Activated naive CD8-positive, alpha-beta T cell treated with anti-CD3 and anti-CD28 coated beads for 36 hours (primary cell): Measurements from ENCODE around the gene ASCC1. TPM values are rescaled to one million over a fixed set of nuclear protein-coding genes. Genes with fewer than 3 reads are reported as not detected.
"Not testable (repeated sequence)": the region's sequence is repeated elsewhere in the genome, so short reads cannot be mapped to it uniquely, and the experiment has no call there.

ENCODE experiments used
- DNase-seq: peaks from one replicate; pipeline ENCODE4 v3.0.0; 2021
- H3K27ac Mint-ChIP-seq: one replicate; pipeline ENCODE4 v1.8.0; 2022; ENCODE audit warnings: mild to moderate bottlenecking, moderate library complexity, mixed read lengths
- H3K27me3 Mint-ChIP-seq: one replicate; pipeline ENCODE4 v1.8.0; 2022; ENCODE audit warnings: mild to moderate bottlenecking, mixed read lengths
- H3K36me3 Mint-ChIP-seq: one replicate; pipeline ENCODE4 v1.8.0; 2021; ENCODE audit warnings: mild to moderate bottlenecking, mixed read lengths
- H3K4me1 Mint-ChIP-seq: one replicate; pipeline ENCODE4 v1.8.0; 2021; ENCODE audit warnings: mixed read lengths
- H3K4me3 Mint-ChIP-seq: one replicate; pipeline ENCODE4 v1.8.0; 2022; ENCODE audit warnings: mild to moderate bottlenecking, moderate library complexity, mixed read lengths
- H3K9me3 Mint-ChIP-seq: one replicate; pipeline ENCODE4 v1.8.0; 2022; ENCODE audit warnings: mixed read lengths
- total RNA-seq, 2 experiments: library from RNA; stranded (reverse); gene quantifications; one replicate each; pipeline ENCODE4 v1.2.3, GENCODE V29; 2021

ASCC1 gene
- total RNA-seq, 2 experiments from 2014 or later: 57.3 to 57.7 TPM

GRCh38 chr10:72174297-72174662 is 41.8 kb downstream of the ASCC1 start:
- Mint-ChIP-seq H3K4me3 (no peak overlapping the region), H3K27ac (no peak overlapping the region), H3K27me3 (no peaks in the 10 kb centered on the region), H3K9me3 (no peaks in the 10 kb centered on the region), H3K4me1 (peaks cover 4% of the 10 kb centered on the region), H3K36me3 (peaks cover 9% of the 10 kb centered on the region)
- DNase-seq: no peak

- no peaks in the 10 kb centered on the region for H3K9me3 Mint-ChIP-seq
- no peak overlapping the region for H3K4me3 Mint-ChIP-seq
- H3K27ac Mint-ChIP-seq: no peak overlapping the region
- DNase-seq: no peak
- peaks cover 7% of the 10 kb centered on the region for H3K36me3 Mint-ChIP-seq
- no peaks in the 10 kb centered on the region for H3K27me3 Mint-ChIP-seq
- H3K4me1 Mint-ChIP-seq: peaks cover 4% of the 10 kb centered on the region
Measured at GRCh38 chr10:72173619-72174296, 42.3 kb downstream of the ASCC1 start.

- Mint-ChIP-seq H3K27me3 (no peaks in the 10 kb centered on the region), H3K27ac (no peak overlapping the region)
- DNase-seq: no peak
Measured at GRCh38 chr10:72173262-72173618, 42.8 kb downstream of the ASCC1 start.

GRCh38 chr10:72171175-72171630 is 44.9 kb downstream of the ASCC1 start:
- peaks cover 4% of the 10 kb centered on the region for H3K4me1 Mint-ChIP-seq
- H3K4me3 Mint-ChIP-seq: no peak overlapping the region
- peaks cover 7% of the 10 kb centered on the region for H3K36me3 Mint-ChIP-seq
- H3K27ac Mint-ChIP-seq: no peak overlapping the region
- H3K9me3 Mint-ChIP-seq: no peaks in the 10 kb centered on the region
- no peaks in the 10 kb centered on the region for H3K27me3 Mint-ChIP-seq
- DNase-seq: no peak

More at GRCh38 chr10:72173262-72173618, 42.8 kb downstream of the ASCC1 start:
- no peak overlapping the region for H3K4me3 Mint-ChIP-seq
- H3K36me3 Mint-ChIP-seq: peaks cover 7% of the 10 kb centered on the region
- H3K4me1 Mint-ChIP-seq: peaks cover 4% of the 10 kb centered on the region
- no peaks in the 10 kb centered on the region for H3K9me3 Mint-ChIP-seq

- H3K36me3 Mint-ChIP-seq: peaks cover 7% of the 10 kb centered on the region
- H3K4me1 Mint-ChIP-seq: peaks cover 4% of the 10 kb centered on the region
- no peak overlapping the region for H3K4me3 Mint-ChIP-seq
- H3K27ac Mint-ChIP-seq: no peak overlapping the region
- no peak for DNase-seq
- H3K9me3 Mint-ChIP-seq: no peaks in the 10 kb centered on the region
- no peaks in the 10 kb centered on the region for H3K27me3 Mint-ChIP-seq
Measured at GRCh38 chr10:72170733-72171132, 45.3 kb downstream of the ASCC1 start.

- H3K27ac Mint-ChIP-seq: no peak overlapping the region
- H3K27me3 Mint-ChIP-seq: no peaks in the 10 kb centered on the region
- DNase-seq: no peak
- H3K4me3 Mint-ChIP-seq: no peak overlapping the region
- peaks cover 7% of the 10 kb centered on the region for H3K4me1 Mint-ChIP-seq
- H3K36me3 Mint-ChIP-seq: peaks cover 8% of the 10 kb centered on the region
- no peaks in the 10 kb centered on the region for H3K9me3 Mint-ChIP-seq
Measured at GRCh38 chr10:72170263-72170662, 45.8 kb downstream of the ASCC1 start.

- Mint-ChIP-seq H3K4me3 (no peak overlapping the region), H3K36me3 (peaks cover 16% of the 10 kb centered on the region), H3K9me3 (no peaks in the 10 kb centered on the region), H3K27me3 (no peaks in the 10 kb centered on the region), H3K4me1 (peaks cover 22% of the 10 kb centered on the region), H3K27ac (no peak overlapping the region)
- no peak for DNase-seq
Measured at GRCh38 chr10:72167118-72167517, 49.0 kb downstream of the ASCC1 start.

GRCh38 chr10:72164617-72165016 is 51.5 kb downstream of the ASCC1 start:
- Mint-ChIP-seq H3K4me1 (peaks cover 24% of the 10 kb centered on the region), H3K27ac (no peak overlapping the region), H3K9me3 (no peaks in the 10 kb centered on the region), H3K36me3 (peaks cover 19% of the 10 kb centered on the region), H3K27me3 (no peaks in the 10 kb centered on the region), H3K4me3 (no peak overlapping the region)
- DNase-seq: no peak

- Mint-ChIP-seq H3K9me3 (no peaks in the 10 kb centered on the region), H3K36me3 (peaks cover 23% of the 10 kb centered on the region), H3K4me1 (peaks cover 24% of the 10 kb centered on the region), H3K4me3 (no peak overlapping the region), H3K27ac (peak overlapping the region; percentile 52), H3K27me3 (no peaks in the 10 kb centered on the region)
- peak; percentile 7 for DNase-seq
Measured at GRCh38 chr10:72162978-72163377, 53.1 kb downstream of the ASCC1 start.

GRCh38 chr10:72158176-72158575 is 57.9 kb downstream of the ASCC1 start:
- Mint-ChIP-seq H3K4me3 (no peak overlapping the region), H3K27me3 (no peaks in the 10 kb centered on the region), H3K27ac (no peak overlapping the region)

GRCh38 chr10:72156223-72156622 is 59.9 kb downstream of the ASCC1 start:
- DNase-seq: no peak
- no peak overlapping the region for H3K4me3 Mint-ChIP-seq
- peaks cover 30% of the 10 kb centered on the region for H3K36me3 Mint-ChIP-seq
- no peak overlapping the region for H3K27ac Mint-ChIP-seq
- no peaks in the 10 kb centered on the region for H3K27me3 Mint-ChIP-seq
- H3K4me1 Mint-ChIP-seq: no peaks in the 10 kb centered on the region
- H3K9me3 Mint-ChIP-seq: no peaks in the 10 kb centered on the region

More at GRCh38 chr10:72158176-72158575, 57.9 kb downstream of the ASCC1 start:
- DNase-seq: no peak
- peaks cover 11% of the 10 kb centered on the region for H3K4me1 Mint-ChIP-seq
- H3K36me3 Mint-ChIP-seq: peaks cover 29% of the 10 kb centered on the region
- no peaks in the 10 kb centered on the region for H3K9me3 Mint-ChIP-seq

GRCh38 chr10:72152286-72152685 is 63.8 kb downstream of the ASCC1 start:
- Mint-ChIP-seq H3K4me1 (peaks cover 14% of the 10 kb centered on the region), H3K27ac (no peak overlapping the region), H3K36me3 (peaks cover 39% of the 10 kb centered on the region), H3K4me3 (no peak overlapping the region), H3K27me3 (no peaks in the 10 kb centered on the region), H3K9me3 (no peaks in the 10 kb centered on the region)
- no peak for DNase-seq

GRCh38 chr10:72150746-72151478 is 65.2 kb downstream of the ASCC1 start:
- H3K4me3 Mint-ChIP-seq, H3K27ac Mint-ChIP-seq, DNase-seq, H3K9me3 Mint-ChIP-seq, H3K27me3 Mint-ChIP-seq: not testable (repeated sequence)
- Mint-ChIP-seq H3K36me3 (peaks cover 30% of the 10 kb centered on the region), H3K4me1 (peaks cover 21% of the 10 kb centered on the region)

- Mint-ChIP-seq H3K4me1 (peaks cover 21% of the 10 kb centered on the region), H3K36me3 (peaks cover 25% of the 10 kb centered on the region)
- not testable (repeated sequence) for DNase-seq, H3K4me3 Mint-ChIP-seq, H3K27me3 Mint-ChIP-seq, H3K9me3 Mint-ChIP-seq, H3K27ac Mint-ChIP-seq
Measured at GRCh38 chr10:72147324-72147584, 68.8 kb downstream of the ASCC1 start.

GRCh38 chr10:72146559-72147323 is 69.3 kb downstream of the ASCC1 start:
- H3K4me3 Mint-ChIP-seq: no peak overlapping the region
- H3K4me1 Mint-ChIP-seq: peaks cover 21% of the 10 kb centered on the region
- H3K9me3 Mint-ChIP-seq: no peaks in the 10 kb centered on the region
- peaks cover 20% of the 10 kb centered on the region for H3K36me3 Mint-ChIP-seq
- H3K27ac Mint-ChIP-seq: no peak overlapping the region
- no peaks in the 10 kb centered on the region for H3K27me3 Mint-ChIP-seq
- no peak for DNase-seq
